ENCODE data around the gene LSM8.

Gene LSM8

GRCh38 chr7:118152149-118152548 is 31.8 kb upstream of the LSM8 start:
- Histone ChIP-seq H3K36me3 (ENCODE audit: insufficient read depth, insufficient read length, low read length) (no peaks in the 10 kb centered on the region), H3K4me1 (ENCODE audit: insufficient read depth, insufficient read length) (no peaks in the 10 kb centered on the region), H3K9ac (ENCODE audit: insufficient read length, low read depth) (no peak overlapping the region), H3K4me3 (ENCODE audit: insufficient read length, low read depth) (no peak overlapping the region), H3K9me3 (ENCODE audit: insufficient read depth, low read length) (peaks cover 6% of the 10 kb centered on the region; the same call in 1 of the 2 replicates), H3K27me3 (ENCODE audit: insufficient read depth, insufficient read length) (no peaks in the 10 kb centered on the region)
- peak; percentile 68 for DNase-seq (ENCODE audit: low read depth, low spot score)
- TF ChIP-seq ZNF274 (IDR thresholded peaks at IDR 0.05; ENCODE audit: low read depth, low read length) = no peak
- no peak for TF ChIP-seq SUZ12 (IDR thresholded peaks at IDR 0.05; ENCODE audit: extremely low read depth, insufficient read depth, insufficient read length)
- no peak for TF ChIP-seq YY1 (IDR thresholded peaks at IDR 0.05; ENCODE audit: insufficient read depth, insufficient read length)

- H3K27me3 ChIP-seq (ENCODE audit: insufficient read depth, insufficient read length) = no peaks in the 10 kb centered on the region
- H3K9me3 ChIP-seq (ENCODE audit: insufficient read depth, low read length) = peaks cover 11% of the 10 kb centered on the region
- no peaks in the 10 kb centered on the region for H3K4me1 ChIP-seq (ENCODE audit: insufficient read depth, insufficient read length)
- H3K9ac ChIP-seq (ENCODE audit: insufficient read length, low read depth) = no peak overlapping the region
- H3K36me3 ChIP-seq (ENCODE audit: insufficient read depth, insufficient read length, low read length) = no peaks in the 10 kb centered on the region
- TF ChIP-seq YY1 (IDR thresholded peaks at IDR 0.05; ENCODE audit: insufficient read depth, insufficient read length) = no peak
- no peak for TF ChIP-seq SUZ12 (IDR thresholded peaks at IDR 0.05; ENCODE audit: extremely low read depth, insufficient read depth, insufficient read length)
- no peak for TF ChIP-seq ZNF274 (IDR thresholded peaks at IDR 0.05; ENCODE audit: low read depth, low read length)
- no peak overlapping the region for H3K4me3 ChIP-seq (ENCODE audit: insufficient read length, low read depth)
- no peak for DNase-seq (ENCODE audit: low read depth, low spot score)
Measured at GRCh38 chr7:118152654-118153053, 31.3 kb upstream of the LSM8 start.

- Histone ChIP-seq H3K27me3 (ENCODE audit: insufficient read depth, insufficient read length) (no peaks in the 10 kb centered on the region), H3K4me1 (ENCODE audit: insufficient read depth, insufficient read length) (no peaks in the 10 kb centered on the region), H3K9ac (ENCODE audit: insufficient read length, low read depth) (no peak overlapping the region), H3K36me3 (ENCODE audit: insufficient read depth, insufficient read length, low read length) (no peaks in the 10 kb centered on the region), H3K9me3 (ENCODE audit: insufficient read depth, low read length) (peaks cover 21% of the 10 kb centered on the region), H3K4me3 (ENCODE audit: insufficient read length, low read depth) (no peak overlapping the region)
- peak; percentile 30 for DNase-seq (ENCODE audit: low read depth, low spot score)
- TF ChIP-seq YY1 (IDR thresholded peaks at IDR 0.05; ENCODE audit: insufficient read depth, insufficient read length) (no peak), ZNF274 (IDR thresholded peaks at IDR 0.05; ENCODE audit: low read depth, low read length) (no peak), SUZ12 (IDR thresholded peaks at IDR 0.05; ENCODE audit: extremely low read depth, insufficient read depth, insufficient read length) (no peak)
Measured at GRCh38 chr7:118153551-118154177, 30.3 kb upstream of the LSM8 start.

GRCh38 chr7:118158766-118159165 is 25.2 kb upstream of the LSM8 start:
- Histone ChIP-seq H3K27me3 (ENCODE audit: insufficient read depth, insufficient read length) (no peaks in the 10 kb centered on the region), H3K36me3 (ENCODE audit: insufficient read depth, insufficient read length, low read length) (no peaks in the 10 kb centered on the region), H3K4me1 (ENCODE audit: insufficient read depth, insufficient read length) (no peaks in the 10 kb centered on the region), H3K9me3 (ENCODE audit: insufficient read depth, low read length) (peaks cover 38% of the 10 kb centered on the region), H3K4me3 (ENCODE audit: insufficient read length, low read depth) (no peak overlapping the region), H3K9ac (ENCODE audit: insufficient read length, low read depth) (no peak overlapping the region)
- TF ChIP-seq YY1 (IDR thresholded peaks at IDR 0.05; ENCODE audit: insufficient read depth, insufficient read length) (no peak), ZNF274 (IDR thresholded peaks at IDR 0.05; ENCODE audit: low read depth, low read length) (no peak), SUZ12 (IDR thresholded peaks at IDR 0.05; ENCODE audit: extremely low read depth, insufficient read depth, insufficient read length) (no peak)
- no peak for DNase-seq (ENCODE audit: low read depth, low spot score)

GRCh38 chr7:118169146-118169545 is 14.8 kb upstream of the LSM8 start:
- TF ChIP-seq ZNF274 (IDR thresholded peaks at IDR 0.05; ENCODE audit: low read depth, low read length) = no peak
- no peak for TF ChIP-seq SUZ12 (IDR thresholded peaks at IDR 0.05; ENCODE audit: extremely low read depth, insufficient read depth, insufficient read length)
- no peak for TF ChIP-seq YY1 (IDR thresholded peaks at IDR 0.05; ENCODE audit: insufficient read depth, insufficient read length)
- no peak for DNase-seq (ENCODE audit: low read depth, low spot score)
- Histone ChIP-seq H3K9me3 (ENCODE audit: insufficient read depth, low read length) (no peaks in the 10 kb centered on the region), H3K4me1 (ENCODE audit: insufficient read depth, insufficient read length) (no peaks in the 10 kb centered on the region), H3K27me3 (ENCODE audit: insufficient read depth, insufficient read length) (no peaks in the 10 kb centered on the region), H3K9ac (ENCODE audit: insufficient read length, low read depth) (no peak overlapping the region), H3K4me3 (ENCODE audit: insufficient read length, low read depth) (no peak overlapping the region), H3K36me3 (ENCODE audit: insufficient read depth, insufficient read length, low read length) (no peaks in the 10 kb centered on the region)

GRCh38 chr7:118175740-118176139 is 8.2 kb upstream of the LSM8 start:
- no peaks in the 10 kb centered on the region for H3K4me1 ChIP-seq (ENCODE audit: insufficient read depth, insufficient read length)
- H3K27me3 ChIP-seq (ENCODE audit: insufficient read depth, insufficient read length) = no peaks in the 10 kb centered on the region
- H3K36me3 ChIP-seq (ENCODE audit: insufficient read depth, insufficient read length, low read length) = no peaks in the 10 kb centered on the region
- DNase-seq (ENCODE audit: low read depth, low spot score) = no peak
- no peaks in the 10 kb centered on the region for H3K9me3 ChIP-seq (ENCODE audit: insufficient read depth, low read length)
- H3K4me3 ChIP-seq (ENCODE audit: insufficient read length, low read depth) = no peak overlapping the region
- TF ChIP-seq SUZ12 (IDR thresholded peaks at IDR 0.05; ENCODE audit: extremely low read depth, insufficient read depth, insufficient read length) = no peak
- no peak for TF ChIP-seq ZNF274 (IDR thresholded peaks at IDR 0.05; ENCODE audit: low read depth, low read length)
- TF ChIP-seq YY1 (IDR thresholded peaks at IDR 0.05; ENCODE audit: insufficient read depth, insufficient read length) = no peak
- H3K9ac ChIP-seq (ENCODE audit: insufficient read length, low read depth) = no peak overlapping the region

- Histone ChIP-seq H3K9ac (ENCODE audit: insufficient read length, low read depth) (no peak overlapping the region), H3K9me3 (ENCODE audit: insufficient read depth, low read length) (no peaks in the 10 kb centered on the region), H3K4me1 (ENCODE audit: insufficient read depth, insufficient read length) (no peaks in the 10 kb centered on the region), H3K4me3 (ENCODE audit: insufficient read length, low read depth) (no peak overlapping the region), H3K27me3 (ENCODE audit: insufficient read depth, insufficient read length) (no peaks in the 10 kb centered on the region), H3K36me3 (ENCODE audit: insufficient read depth, insufficient read length, low read length) (no peaks in the 10 kb centered on the region)
- no peak for DNase-seq (ENCODE audit: low read depth, low spot score)
- TF ChIP-seq YY1 (IDR thresholded peaks at IDR 0.05; ENCODE audit: insufficient read depth, insufficient read length) (no peak), ZNF274 (IDR thresholded peaks at IDR 0.05; ENCODE audit: low read depth, low read length) (no peak), SUZ12 (IDR thresholded peaks at IDR 0.05; ENCODE audit: extremely low read depth, insufficient read depth, insufficient read length) (no peak)
Measured at GRCh38 chr7:118179191-118179590, 4.8 kb upstream of the LSM8 start.
